ENCODE measurements around the gene CACNA2D1. TPM values are rescaled to one million over a fixed set of nuclear protein-coding genes. Genes with fewer than 3 reads are reported as not detected.

Gene CACNA2D1
- total RNA-seq, 1 experiment from 2014 or later, result 36.2 TPM

DNA sequence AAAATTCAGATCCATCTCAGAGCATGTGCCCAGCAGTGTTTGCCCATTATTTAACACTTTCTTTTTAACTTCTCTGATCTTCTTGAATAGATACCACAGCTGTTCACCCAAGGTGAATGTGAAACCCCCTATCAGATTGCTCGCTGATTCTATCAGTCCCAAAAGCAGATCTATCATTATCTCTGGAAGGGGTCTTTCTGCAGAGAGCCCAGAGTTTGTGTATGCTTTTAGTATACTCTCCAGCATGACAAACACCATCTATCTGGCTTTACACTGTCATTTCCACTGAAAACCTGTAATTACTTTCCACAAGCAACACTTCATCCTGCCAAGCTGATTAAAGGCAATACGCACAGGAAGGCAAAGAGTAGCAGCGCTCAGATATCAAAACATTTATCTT, 168.2 kb downstream of the CACNA2D1 start:
- no peak overlapping the region for H2BK120ac ChIP-seq (ENCODE audit: low read depth, low read length, poor library complexity, severe bottlenecking)
- no peak overlapping the region for H2BK20ac ChIP-seq (ENCODE audit: low read depth, low read length, poor library complexity, severe bottlenecking)
- Mint-ChIP-seq H3K4me1 (peaks cover 9 to 11% of the 10 kb centered on the region in 2 experiments; a peak in 3 of 4 replicates), H3K9me3 (no peaks in the 10 kb centered on the region), H3K27me3 (ENCODE audit: low read depth) (no peaks in the 10 kb centered on the region), H3K36me3 (ENCODE audit: insufficient read depth in 1 of 3, low read depth in 3 of 3) (no peaks in the 10 kb centered on the region), H3K27ac (0 out of 7 replicates have a peak overlapping the region, but pooled peaks of 1 of the 3 experiments have one; percentile 13), H3K4me3 (no peak overlapping the region)
- H3K4me2 ChIP-seq (ENCODE audit: insufficient read depth, insufficient read length, low read length), result no peak overlapping the region
- H4K20me1 ChIP-seq (ENCODE audit: control insufficient read depth, insufficient read depth, insufficient read length), result no peaks in the 10 kb centered on the region
- no peak overlapping the region for H4K91ac ChIP-seq (ENCODE audit: insufficient read length, low read depth, low read length)
- no peak overlapping the region for H3K27ac ChIP-seq (ENCODE audit: insufficient read length, low read depth, low read length)
- H2AFZ ChIP-seq (ENCODE audit: low read length), result no peak overlapping the region
- no peaks in the 10 kb centered on the region for H3K79me2 ChIP-seq (ENCODE audit: insufficient read depth, low read length)
- H3K27me3 ChIP-seq (ENCODE audit: insufficient read depth, low read length), result no peaks in the 10 kb centered on the region
- WGBS (ENCODE audit: extremely low coverage, insufficient read length, low lambda C conversion rate), result no CpG with 5 or more reads among the region's 3 CpGs
- no peak overlapping the region for H3K23ac ChIP-seq (ENCODE audit: insufficient read length, low read depth, low read length)
- H2AK5ac ChIP-seq (ENCODE audit: insufficient read length, low read length), result no peak overlapping the region
- H3K79me1 ChIP-seq (ENCODE audit: insufficient read depth, low read depth, low read length, poor library complexity, severe bottlenecking), result no peaks in the 10 kb centered on the region
- no peaks in the 10 kb centered on the region for H3K9me3 ChIP-seq (ENCODE audit: control insufficient read depth, low read depth, low read length)
- H3K4me1 ChIP-seq (ENCODE audit: insufficient read depth, low read length), result no peaks in the 10 kb centered on the region
- H3T11ph ChIP-seq (ENCODE audit: low read length), result no peak overlapping the region
- H3K4ac ChIP-seq (ENCODE audit: low read depth, low read length), result no peak overlapping the region
- no peak overlapping the region for H3K14ac ChIP-seq (ENCODE audit: insufficient read depth, low read length)
- no peaks in the 10 kb centered on the region for H3K23me2 ChIP-seq (ENCODE audit: insufficient read length, low read depth, low read length, poor library complexity, severe bottlenecking)
- no peak overlapping the region for H2BK15ac ChIP-seq (ENCODE audit: low read depth, low read length)
- TF ChIP-seq, protein P1, sequence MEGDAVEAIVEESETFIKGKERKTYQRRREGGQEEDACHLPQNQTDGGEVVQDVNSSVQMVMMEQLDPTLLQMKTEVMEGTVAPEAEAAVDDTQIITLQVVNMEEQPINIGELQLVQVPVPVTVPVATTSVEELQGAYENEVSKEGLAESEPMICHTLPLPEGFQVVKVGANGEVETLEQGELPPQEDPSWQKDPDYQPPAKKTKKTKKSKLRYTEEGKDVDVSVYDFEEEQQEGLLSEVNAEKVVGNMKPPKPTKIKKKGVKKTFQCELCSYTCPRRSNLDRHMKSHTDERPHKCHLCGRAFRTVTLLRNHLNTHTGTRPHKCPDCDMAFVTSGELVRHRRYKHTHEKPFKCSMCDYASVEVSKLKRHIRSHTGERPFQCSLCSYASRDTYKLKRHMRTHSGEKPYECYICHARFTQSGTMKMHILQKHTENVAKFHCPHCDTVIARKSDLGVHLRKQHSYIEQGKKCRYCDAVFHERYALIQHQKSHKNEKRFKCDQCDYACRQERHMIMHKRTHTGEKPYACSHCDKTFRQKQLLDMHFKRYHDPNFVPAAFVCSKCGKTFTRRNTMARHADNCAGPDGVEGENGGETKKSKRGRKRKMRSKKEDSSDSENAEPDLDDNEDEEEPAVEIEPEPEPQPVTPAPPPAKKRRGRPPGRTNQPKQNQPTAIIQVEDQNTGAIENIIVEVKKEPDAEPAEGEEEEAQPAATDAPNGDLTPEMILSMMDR (conservative IDR thresholded peaks at IDR 0.05), result no peak
- H4K8ac ChIP-seq (replicated peaks; ENCODE audit: insufficient read length, low read depth, low read length), result no peak overlapping the region
- no peak overlapping the region for H3K56ac ChIP-seq (ENCODE audit: insufficient read length, low read depth, low read length)
- DNase-seq, result no peak
- H3K9ac ChIP-seq (ENCODE audit: extremely low read depth, insufficient read length, low read length), result no peak overlapping the region
- no peak overlapping the region for H2BK12ac ChIP-seq (ENCODE audit: insufficient read length, low read depth, low read length)
- H2BK5ac ChIP-seq (ENCODE audit: insufficient read length, low read length), result no peak overlapping the region
- no peak overlapping the region for H4K5ac ChIP-seq (ENCODE audit: insufficient read length, low read depth, low read length)
- H3K18ac ChIP-seq (ENCODE audit: insufficient read length, low read depth, low read length), result no peak overlapping the region
